ENCODE measurements around the gene RFTN2.
"Not testable (repeated sequence)": the region's sequence is repeated elsewhere in the genome, so short reads cannot be mapped to it uniquely, and the experiment has no call there.

RFTN2 gene

GRCh38 chr2:197604117-197604860 is 71.1 kb downstream of the RFTN2 start:
- no peak for DNase-seq

GRCh38 chr2:197601726-197602125 is 73.7 kb downstream of the RFTN2 start:
- no peak for DNase-seq

- no peak for DNase-seq
These were observed 75.1 kb downstream of the RFTN2 start for GRCh38 chr2:197600306-197600705.

GRCh38 chr2:197599285-197599965 is 76.0 kb downstream of the RFTN2 start:
- peak in 22 of 56 donors; percentile 2 to 58 (median 26) for DNase-seq

- no peak for DNase-seq
These were observed 76.9 kb downstream of the RFTN2 start for GRCh38 chr2:197598450-197598849.

- peak in 1 of 56 donors; percentile 2 for DNase-seq
These were observed 78.2 kb downstream of the RFTN2 start for GRCh38 chr2:197597166-197597565.

GRCh38 chr2:197596766-197597165 is 78.6 kb downstream of the RFTN2 start:
- peak in 2 of 56 donors; percentile 10 to 51 for DNase-seq

GRCh38 chr2:197591339-197592072 is 83.9 kb downstream of the RFTN2 start:
- no peak for DNase-seq

- DNase-seq: not testable (repeated sequence)
These were observed 88.1 kb downstream of the RFTN2 start for GRCh38 chr2:197587255-197587654.

- DNase-seq: not testable (repeated sequence)
These were observed 95.2 kb downstream of the RFTN2 start for GRCh38 chr2:197580166-197580565.

- not testable (repeated sequence) for DNase-seq
These were observed 97.1 kb downstream of the RFTN2 start for GRCh38 chr2:197578294-197578693.

- DNase-seq: peak in 8 of 56 donors; percentile 7 to 29 (median 18)
These were observed 97.9 kb downstream of the RFTN2 start for GRCh38 chr2:197577446-197577845.

- no peak for DNase-seq
These were observed 98.8 kb downstream of the RFTN2 start for GRCh38 chr2:197576631-197577030.

- DNase-seq: no peak
These were observed 99.4 kb downstream of the RFTN2 start for GRCh38 chr2:197575987-197576386.

GRCh38 chr2:197573608-197574007 is 101.8 kb downstream of the RFTN2 start:
- DNase-seq: no peak

GRCh38 chr2:197571627-197572271 is 103.6 kb downstream of the RFTN2 start:
- no peak for DNase-seq

- DNase-seq: peak in 1 of 56 donors; percentile 45
These were observed 115.2 kb downstream of the RFTN2 start for GRCh38 chr2:197560146-197560665.

GRCh38 chr2:197559681-197560080 is 115.7 kb downstream of the RFTN2 start:
- no peak for DNase-seq

- DNase-seq: no peak
These were observed 117.0 kb downstream of the RFTN2 start for GRCh38 chr2:197558393-197558792.

GRCh38 chr2:197556456-197556855 is 118.9 kb downstream of the RFTN2 start:
- peak in 1 of 56 donors; percentile 7 for DNase-seq

- DNase-seq: no peak
These were observed 119.9 kb downstream of the RFTN2 start for GRCh38 chr2:197555467-197555866.
